Right lobe of liver (tissue), 6 donors: Measurements from ENCODE around the gene LRRC41. TPM values are rescaled to one million over a fixed set of nuclear protein-coding genes. Genes with fewer than 3 reads are reported as not detected.

ENCODE experiments used
- ATAC-seq, 4 donors: fragments of 200-7000 bp; cut with Tn5 transposase; one replicate each; pipeline ENCODE4 v1.9.1; 2020; ENCODE audit warnings: mild to moderate bottlenecking in 4 of 4, moderate library complexity in 4 of 4
- DNase-seq, 3 donors: peaks; one replicate each; pipeline ENCODE4 v3.0.0-alpha.2; 2020
- H3K27ac ChIP-seq, 3 donors: fragments of 200-600 bp; one replicate each; pipeline ENCODE4 v1.8.0; 2022
- H3K27me3 ChIP-seq, 2 donors: fragments of 200-600 bp; one replicate each; pipeline ENCODE4 v1.8.0; 2022
- H3K36me3 ChIP-seq, 4 donors: fragments of 200-600 bp; sonication (generic) in 1 of 4; one replicate each; pipeline versions ENCODE4 v1.5.1 to v1.8.0; 2017 to 2022; ENCODE audit warnings: control low read depth in 1 of 4
- H3K4me1 ChIP-seq, 4 donors: fragments of 200-600 bp; sonication (generic) in 1 of 4; one replicate each; pipeline versions ENCODE4 v1.5.1 to v1.8.0; 2017 to 2022; ENCODE audit warnings: control low read depth in 1 of 4
- H3K4me3 ChIP-seq, 3 donors: fragments of 200-600 bp; one replicate each; pipeline ENCODE4 v1.8.0; 2022
- H3K9me3 ChIP-seq, 4 donors: fragments of 200-600 bp; sonication (generic) in 1 of 4; one replicate each; pipeline versions ENCODE4 v1.5.1 to v1.8.0; 2017 to 2022; ENCODE audit warnings: control low read depth in 1 of 4
- POLR2A ChIP-seq: fragments of 450-650 bp; IDR thresholded peaks from one replicate; pipeline ENCODE4 v1.6.1; 2017; ENCODE audit warnings: antibody characterized with exemption, mild to moderate bottlenecking
- WGBS: methylation state at CpG from one replicate; pipeline ENCODE4 v1.1.6; 2018; ENCODE audit warnings: low coverage, low lambda C conversion rate; ENCODE audit not compliant: insufficient coverage; ENCODE audit errors: missing lambda C conversion rate; 5-methylcytosine and 5-hydroxymethylcytosine counted together
- intact Hi-C, 2 donors: fragments of 100-400 bp; cut with DNase I; formaldehyde crosslinking; loops; one replicate each; pipeline versions ENCODE4 v1.11.2 to v1.14.1; 2022
- total RNA-seq, 6 experiments: library from RNA; depleted of rRNA in 2 of 6; stranded (reverse); fragments of >200 nt in 2 of 6; fragmentation: NEBNext Ultra II Directional in 3 of 6; extraction: Animal tissue kit (Norgen Biotek cat#: 25700) in 3 of 6; gene quantifications; one replicate each; pipeline versions ENCODE4 v1.1.0 to v1.2.4, GENCODE V29; 2016 to 2023
- TF ChIP-seq, protein P1 (sequence below), 4 donors: fragments of 200-600 bp in 3 of 4; fragments of 450-650 bp in 1 of 4; IDR thresholded peaks; one replicate each; pipeline versions ENCODE4 v1.5.1 to v1.8.0; 2016 to 2022; ENCODE audit warnings: antibody characterized with exemption in 4 of 4, mild to moderate bottlenecking in 2 of 4
- donor health status: DM: no; HTN: yes; CAD: no.
- donor health status: DM: no; HTN: no; CAD: no.
- donor health status: DM: no; HTN: no; CAD: no.
- donor health status: DM: no; HTN: yes; CAD: no.
- donor health status: DM: no; HTN: yes; CAD: no.

Gene LRRC41
- total RNA-seq, 6 experiments from 2014 or later, result 24.4 to 37.0 (median 29.0) TPM

DNA sequence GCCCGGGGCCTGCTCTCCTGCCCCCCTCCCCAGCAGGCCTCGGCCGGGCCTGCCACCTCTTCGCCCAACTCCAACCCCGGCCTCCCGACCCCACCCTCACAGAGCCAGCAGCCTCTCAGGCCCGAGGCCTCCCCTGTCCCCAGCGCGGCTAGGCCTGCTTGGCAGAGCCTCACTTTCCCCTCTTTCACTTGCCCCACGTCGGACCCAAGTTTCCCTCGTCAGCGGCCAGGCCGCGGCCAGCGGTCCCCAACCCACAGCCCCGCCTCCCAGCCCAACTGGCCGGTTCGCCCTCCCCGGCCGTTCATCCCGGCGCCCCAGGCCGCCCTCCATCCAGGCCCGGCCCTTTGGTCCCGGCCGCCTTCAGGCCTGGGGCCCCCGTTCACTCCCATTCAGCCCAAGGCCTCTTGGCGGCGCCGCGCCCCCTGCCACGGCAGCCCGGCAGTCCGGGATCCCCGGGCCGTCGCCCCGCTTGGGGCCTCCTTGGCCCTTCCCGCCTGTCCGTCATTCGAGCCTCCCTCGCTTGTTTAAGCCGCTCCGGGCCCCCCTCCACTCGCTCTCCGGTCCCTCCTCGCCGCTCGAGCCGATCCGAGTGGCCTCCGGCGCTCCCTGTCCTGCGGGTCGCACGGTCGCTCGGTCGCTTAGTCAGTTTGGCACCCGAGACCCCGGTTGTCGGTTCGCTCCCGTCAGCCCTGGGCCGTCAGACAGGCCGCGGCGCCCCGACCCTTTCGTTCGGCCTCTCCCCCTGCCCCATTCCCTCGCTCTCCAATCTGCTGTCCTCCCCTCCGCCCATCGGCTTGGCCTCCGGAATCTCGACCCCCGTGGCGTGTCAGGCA is 1.4 kb downstream of the LRRC41 start:
- H3K27ac ChIP-seq, result peak overlapping the region; percentile 88 to 97 (median 91)
- TF ChIP-seq, protein P1, sequence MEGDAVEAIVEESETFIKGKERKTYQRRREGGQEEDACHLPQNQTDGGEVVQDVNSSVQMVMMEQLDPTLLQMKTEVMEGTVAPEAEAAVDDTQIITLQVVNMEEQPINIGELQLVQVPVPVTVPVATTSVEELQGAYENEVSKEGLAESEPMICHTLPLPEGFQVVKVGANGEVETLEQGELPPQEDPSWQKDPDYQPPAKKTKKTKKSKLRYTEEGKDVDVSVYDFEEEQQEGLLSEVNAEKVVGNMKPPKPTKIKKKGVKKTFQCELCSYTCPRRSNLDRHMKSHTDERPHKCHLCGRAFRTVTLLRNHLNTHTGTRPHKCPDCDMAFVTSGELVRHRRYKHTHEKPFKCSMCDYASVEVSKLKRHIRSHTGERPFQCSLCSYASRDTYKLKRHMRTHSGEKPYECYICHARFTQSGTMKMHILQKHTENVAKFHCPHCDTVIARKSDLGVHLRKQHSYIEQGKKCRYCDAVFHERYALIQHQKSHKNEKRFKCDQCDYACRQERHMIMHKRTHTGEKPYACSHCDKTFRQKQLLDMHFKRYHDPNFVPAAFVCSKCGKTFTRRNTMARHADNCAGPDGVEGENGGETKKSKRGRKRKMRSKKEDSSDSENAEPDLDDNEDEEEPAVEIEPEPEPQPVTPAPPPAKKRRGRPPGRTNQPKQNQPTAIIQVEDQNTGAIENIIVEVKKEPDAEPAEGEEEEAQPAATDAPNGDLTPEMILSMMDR (IDR thresholded peaks at IDR 0.05), result no peak
- TF ChIP-seq POLR2A, result no peak
- H3K4me1 ChIP-seq, result peaks cover 0 to 23% (median 8%) of the 10 kb centered on the region in 4 donors
- no peaks in the 10 kb centered on the region for H3K9me3 ChIP-seq
- no peaks in the 10 kb centered on the region for H3K27me3 ChIP-seq
- H3K36me3 ChIP-seq, result peaks cover 0 to 10% (median 7%) of the 10 kb centered on the region in 4 donors
- 0% methylated on average over 32 of the region's 79 CpGs for WGBS
- peak; percentile 66 to 72 (median 69) for DNase-seq
- peak overlapping the region; percentile 83 to 96 (median 86) for H3K4me3 ChIP-seq
- intact Hi-C loops, result no loop called here
- peak; percentile 26 to 48 (median 39) for ATAC-seq

- Histone ChIP-seq H3K27me3 (no peaks in the 10 kb centered on the region), H3K9me3 (no peaks in the 10 kb centered on the region), H3K27ac (peak overlapping the region; percentile 88 to 97 (median 91)), H3K4me1 (peaks cover 0 to 18% (median 8%) of the 10 kb centered on the region in 4 donors), H3K4me3 (peak overlapping the region; percentile 83 to 96 (median 86)), H3K36me3 (peaks cover 0 to 17% (median 11%) of the 10 kb centered on the region in 4 donors)
- intact Hi-C loops, result no loop called here
- TF ChIP-seq POLR2A, result no peak
- TF ChIP-seq, protein P1 (IDR thresholded peaks at IDR 0.05), result no peak
- 2% methylated on average over 13 of the region's 17 CpGs for WGBS
- ATAC-seq, result no peak
- no peak for DNase-seq
These were observed 2.0 kb downstream of the LRRC41 start for GRCh38 chr1:46301406-46301807.

DNA sequence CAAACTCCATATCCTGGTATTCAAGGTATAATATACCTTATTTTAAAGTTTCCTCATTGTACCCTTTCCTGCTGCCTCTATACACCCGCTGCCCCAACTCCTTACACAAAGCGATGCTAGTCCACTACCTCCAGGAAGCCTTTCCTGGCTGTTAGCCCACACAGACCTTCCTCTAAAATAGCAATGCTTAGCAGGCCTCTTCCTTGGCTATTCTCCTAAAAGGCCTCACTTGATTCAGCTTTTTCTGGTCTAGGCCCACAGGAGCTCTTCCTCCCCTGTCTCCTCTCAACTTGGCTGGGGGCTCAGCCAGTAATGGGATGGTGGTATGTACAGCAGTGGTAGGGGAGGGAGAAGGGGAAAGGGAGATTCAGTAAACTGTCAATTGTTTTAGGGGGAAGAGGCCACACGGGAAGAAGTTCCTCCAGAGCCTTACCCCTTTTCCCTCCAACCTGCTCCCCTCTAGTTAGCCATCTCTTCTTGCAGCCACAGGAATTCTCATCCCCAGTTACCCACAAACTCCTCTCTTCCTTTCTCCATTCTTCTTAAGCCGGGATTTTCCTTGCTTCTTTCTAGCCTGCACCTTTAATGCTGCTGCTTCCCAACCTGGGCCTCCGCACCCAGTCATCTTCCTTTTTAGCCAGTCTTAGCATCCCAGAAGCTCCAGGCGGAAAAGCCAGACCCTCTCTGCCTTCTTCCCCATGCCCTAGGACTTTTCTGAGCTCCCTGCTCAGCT is 2.6 kb downstream of the LRRC41 start:
- Histone ChIP-seq H3K27me3 (no peaks in the 10 kb centered on the region), H3K4me1 (peaks cover 0 to 17% (median 8%) of the 10 kb centered on the region in 4 donors), H3K27ac (peak overlapping the region in 2 of 3 donors; percentile 88 to 97), H3K36me3 (peaks cover 2 to 20% (median 13%) of the 10 kb centered on the region in 4 donors), H3K9me3 (no peaks in the 10 kb centered on the region), H3K4me3 (peak overlapping the region; percentile 83 to 96 (median 86))
- 34% methylated on average over 6 of the region's 6 CpGs for WGBS
- TF ChIP-seq, protein P1 (IDR thresholded peaks at IDR 0.05), result no peak
- TF ChIP-seq POLR2A, result no peak
- no peak for ATAC-seq
- DNase-seq, result no peak
- intact Hi-C loops, result no loop called here

DNA sequence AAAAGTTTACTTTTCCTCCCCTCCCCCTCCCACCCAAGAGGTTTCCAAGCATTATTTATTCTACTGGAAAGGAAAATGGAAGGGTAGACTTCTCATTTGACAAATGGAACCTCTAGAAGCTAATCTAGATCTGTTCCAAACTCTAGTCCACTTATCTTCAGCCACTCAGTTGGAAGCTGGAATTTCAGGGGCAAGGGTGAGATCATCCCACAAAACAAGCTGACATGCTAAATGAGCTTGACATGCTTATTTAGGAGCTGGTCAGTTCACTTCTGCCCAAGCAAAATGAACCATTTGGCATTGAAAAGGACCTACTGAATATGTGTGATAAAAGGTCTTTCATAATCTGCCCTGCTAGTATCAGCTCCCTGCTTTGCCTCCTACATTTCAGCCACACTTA is 5.0 kb downstream of the LRRC41 start:
- no peak for DNase-seq
- peaks cover 0 to 10% (median 4%) of the 10 kb centered on the region in 4 donors for H3K4me1 ChIP-seq
- H3K4me3 ChIP-seq, result no peak overlapping the region
- ATAC-seq, result no peak
- no peak for TF ChIP-seq POLR2A
- TF ChIP-seq, protein P1 (IDR thresholded peaks at IDR 0.05), result no peak
- H3K27me3 ChIP-seq, result no peaks in the 10 kb centered on the region
- intact Hi-C loops, result no loop called here
- H3K9me3 ChIP-seq, result no peaks in the 10 kb centered on the region
- peaks cover 2 to 38% (median 23%) of the 10 kb centered on the region in 4 donors for H3K36me3 ChIP-seq
- no peak overlapping the region for H3K27ac ChIP-seq
